Activated T-helper 2 cell treated with anti-CD3 and anti-CD28 coated beads, Interferon-gamma antibody, Interleukin-2, Interleukin-4, amounts not matched to agents 10 μg/mL and 5 μg/mL and 100 μg/mL, durations not matched to agents 14 hours and 24 hours and 36 hours (primary cell): ENCODE measurements around the gene SLC35F5. TPM values are rescaled to one million over a fixed set of nuclear protein-coding genes. Genes with fewer than 3 reads are reported as not detected.
"Not testable (repeated sequence)": the region's sequence is repeated elsewhere in the genome, so short reads cannot be mapped to it uniquely, and the experiment has no call there.

ENCODE experiments used
- DNase-seq: peaks from one replicate; pipeline ENCODE4 v3.0.0; 2021; ENCODE audit warnings: low spot score
- H3K27ac Mint-ChIP-seq: one replicate; pipeline ENCODE4 v1.8.0; 2021; ENCODE audit warnings: mixed read lengths
- H3K27me3 Mint-ChIP-seq: one replicate; pipeline ENCODE4 v1.8.0; 2021; ENCODE audit warnings: low read depth, mixed read lengths
- H3K36me3 Mint-ChIP-seq: one replicate; pipeline ENCODE4 v1.8.0; 2021; ENCODE audit warnings: low read depth, mixed read lengths
- H3K4me1 Mint-ChIP-seq: one replicate; pipeline ENCODE4 v1.8.0; 2021; ENCODE audit warnings: low read depth, mixed read lengths
- H3K4me3 Mint-ChIP-seq: one replicate; pipeline ENCODE4 v1.8.0; 2021; ENCODE audit warnings: low read depth, mild to moderate bottlenecking, moderate library complexity, mixed read lengths
- H3K9me3 Mint-ChIP-seq: one replicate; pipeline ENCODE4 v1.8.0; 2021; ENCODE audit warnings: mixed read lengths
- intact Hi-C: fragments of 100-400 bp; cut with micrococcal nuclease; formaldehyde crosslinking; loops from one replicate; pipeline ENCODE4 v1.15.1; 2023
- total RNA-seq: library from RNA; stranded (reverse); gene quantifications from 2 replicates; pipeline ENCODE4 v1.2.3, GENCODE V29; 2022

The SLC35F5 gene
- total RNA-seq, 1 donor from 2014 or later, result 39.6 TPM

- DNase-seq, result no peak
- intact Hi-C loops, result no loop called here
- Mint-ChIP-seq H3K4me3 (no peak overlapping the region), H3K27ac (no peak overlapping the region), H3K27me3 (no peaks in the 10 kb centered on the region), H3K9me3 (no peaks in the 10 kb centered on the region), H3K4me1 (peaks cover 1% of the 10 kb centered on the region), H3K36me3 (peaks cover 52% of the 10 kb centered on the region)
Measured at GRCh38 chr2:113739849-113740248, 16.6 kb downstream of the SLC35F5 start.

GRCh38 chr2:113734185-113734584 lies 22.3 kb downstream of the SLC35F5 start:
- Mint-ChIP-seq H3K27me3 (no peaks in the 10 kb centered on the region), H3K4me3 (no peak overlapping the region), H3K9me3 (no peaks in the 10 kb centered on the region), H3K36me3 (peaks cover 47% of the 10 kb centered on the region), H3K4me1 (peaks cover 11% of the 10 kb centered on the region), H3K27ac (no peak overlapping the region)
- intact Hi-C loops, result loop anchor here (2.0 kb wide), 1 partner anchor 21 kb away; no protein-coding TSS in a partner anchor
- DNase-seq, result no peak

- Mint-ChIP-seq H3K36me3 (peaks cover 31% of the 10 kb centered on the region), H3K9me3 (no peaks in the 10 kb centered on the region), H3K27me3 (no peaks in the 10 kb centered on the region), H3K4me1 (no peaks in the 10 kb centered on the region), H3K4me3 (no peak overlapping the region), H3K27ac (no peak overlapping the region)
- no peak for DNase-seq
- intact Hi-C loops, result no loop called here
Measured at GRCh38 chr2:113724010-113724409, 32.4 kb downstream of the SLC35F5 start.

- no peak for DNase-seq
- Mint-ChIP-seq H3K4me3 (no peak overlapping the region), H3K4me1 (no peaks in the 10 kb centered on the region), H3K9me3 (no peaks in the 10 kb centered on the region), H3K27ac (no peak overlapping the region), H3K27me3 (no peaks in the 10 kb centered on the region), H3K36me3 (peaks cover 30% of the 10 kb centered on the region)
- intact Hi-C loops, result no loop called here
Measured at GRCh38 chr2:113723411-113723810, 33.0 kb downstream of the SLC35F5 start.

GRCh38 chr2:113720167-113720566 lies 36.3 kb downstream of the SLC35F5 start:
- H3K4me3 Mint-ChIP-seq, result no peak overlapping the region
- intact Hi-C loops, result no loop called here
- no peak overlapping the region for H3K27ac Mint-ChIP-seq
- H3K4me1 Mint-ChIP-seq, result peaks cover 5% of the 10 kb centered on the region
- H3K9me3 Mint-ChIP-seq, result no peaks in the 10 kb centered on the region
- no peak for DNase-seq
- H3K36me3 Mint-ChIP-seq, result peaks cover 35% of the 10 kb centered on the region
- no peaks in the 10 kb centered on the region for H3K27me3 Mint-ChIP-seq

- no peaks in the 10 kb centered on the region for H3K9me3 Mint-ChIP-seq
- no peaks in the 10 kb centered on the region for H3K27me3 Mint-ChIP-seq
- intact Hi-C loops, result no loop called here
- H3K36me3 Mint-ChIP-seq, result peaks cover 38% of the 10 kb centered on the region
- H3K4me1 Mint-ChIP-seq, result peaks cover 8% of the 10 kb centered on the region
- no peak overlapping the region for H3K27ac Mint-ChIP-seq
- no peak for DNase-seq
- H3K4me3 Mint-ChIP-seq, result no peak overlapping the region
Measured at GRCh38 chr2:113716291-113716690, 40.2 kb downstream of the SLC35F5 start.

GRCh38 chr2:113712941-113713340 lies 43.5 kb downstream of the SLC35F5 start:
- H3K27ac Mint-ChIP-seq, result no peak overlapping the region
- H3K9me3 Mint-ChIP-seq, result no peaks in the 10 kb centered on the region
- H3K4me1 Mint-ChIP-seq, result peaks cover 8% of the 10 kb centered on the region
- no peak overlapping the region for H3K4me3 Mint-ChIP-seq
- peaks cover 31% of the 10 kb centered on the region for H3K36me3 Mint-ChIP-seq
- no peak for DNase-seq
- no peaks in the 10 kb centered on the region for H3K27me3 Mint-ChIP-seq
- intact Hi-C loops, result no loop called here

- peaks cover 27% of the 10 kb centered on the region for H3K36me3 Mint-ChIP-seq
- no peak overlapping the region for H3K4me3 Mint-ChIP-seq
- intact Hi-C loops, result no loop called here
Measured at GRCh38 chr2:113711851-113712250, 44.6 kb downstream of the SLC35F5 start.

GRCh38 chr2:113709022-113709421 lies 47.4 kb downstream of the SLC35F5 start:
- Mint-ChIP-seq H3K36me3 (peaks cover 8% of the 10 kb centered on the region), H3K9me3 (no peaks in the 10 kb centered on the region), H3K27me3 (no peaks in the 10 kb centered on the region), H3K4me3 (no peak overlapping the region), H3K4me1 (peaks cover 3% of the 10 kb centered on the region), H3K27ac (no peak overlapping the region)
- intact Hi-C loops, result no loop called here
- DNase-seq, result no peak

More at GRCh38 chr2:113711851-113712250, 44.6 kb downstream of the SLC35F5 start:
- Mint-ChIP-seq H3K27me3 (no peaks in the 10 kb centered on the region), H3K27ac (no peak overlapping the region), H3K9me3 (no peaks in the 10 kb centered on the region), H3K4me1 (peaks cover 8% of the 10 kb centered on the region)
- no peak for DNase-seq

GRCh38 chr2:113707106-113707505 lies 49.3 kb downstream of the SLC35F5 start:
- H3K9me3 Mint-ChIP-seq, result no peaks in the 10 kb centered on the region
- H3K36me3 Mint-ChIP-seq, result no peaks in the 10 kb centered on the region
- no peak overlapping the region for H3K4me3 Mint-ChIP-seq
- no peaks in the 10 kb centered on the region for H3K27me3 Mint-ChIP-seq
- no peak for DNase-seq
- intact Hi-C loops, result no loop called here
- peaks cover 3% of the 10 kb centered on the region for H3K4me1 Mint-ChIP-seq
- no peak overlapping the region for H3K27ac Mint-ChIP-seq

- H3K4me3 Mint-ChIP-seq, result no peak overlapping the region
- H3K9me3 Mint-ChIP-seq, result no peaks in the 10 kb centered on the region
- peaks cover 3% of the 10 kb centered on the region for H3K4me1 Mint-ChIP-seq
- H3K36me3 Mint-ChIP-seq, result no peaks in the 10 kb centered on the region
- no peak overlapping the region for H3K27ac Mint-ChIP-seq
- H3K27me3 Mint-ChIP-seq, result no peaks in the 10 kb centered on the region
- DNase-seq, result no peak
- intact Hi-C loops, result no loop called here
Measured at GRCh38 chr2:113705982-113706523, 50.4 kb downstream of the SLC35F5 start.

GRCh38 chr2:113704300-113704993 lies 52.0 kb downstream of the SLC35F5 start:
- not testable (repeated sequence) for H3K27me3 Mint-ChIP-seq, H3K9me3 Mint-ChIP-seq, DNase-seq, H3K36me3 Mint-ChIP-seq, H3K4me3 Mint-ChIP-seq, H3K27ac Mint-ChIP-seq
- intact Hi-C loops, result loop anchor here (5.0 kb wide), 1 partner anchor 102 kb away; no protein-coding TSS in a partner anchor
- H3K4me1 Mint-ChIP-seq, result peaks cover 13% of the 10 kb centered on the region
